ENCODE data around the gene ATG10. TPM values are rescaled to one million over a fixed set of nuclear protein-coding genes. Genes with fewer than 3 reads are reported as not detected.

The ATG10 gene
- total RNA-seq, 2 experiments from 2014 or later = 7.1 to 9.1 TPM

DNA sequence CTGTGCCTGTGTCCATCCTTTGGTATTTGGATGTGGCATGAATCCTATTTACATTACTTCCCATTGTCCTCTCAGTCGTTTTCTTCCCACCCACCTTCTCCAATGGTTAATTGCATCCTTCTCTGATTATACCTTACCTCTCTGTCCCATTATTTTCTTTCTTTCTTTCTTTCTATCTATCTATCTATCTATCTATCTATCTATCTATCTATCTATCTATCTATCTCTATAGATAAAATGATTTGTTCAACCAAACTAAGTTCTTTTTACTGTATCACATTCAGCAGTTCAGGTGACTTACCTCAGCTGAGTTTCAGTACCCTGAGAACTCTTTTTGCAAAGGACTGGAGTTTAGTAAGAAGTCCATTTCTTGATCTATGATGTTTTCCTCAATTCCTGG is 225.7 kb downstream of the ATG10 start:
- CTCF ChIA-PET = no interaction called here
- POLR2A ChIA-PET = no interaction called here

DNA sequence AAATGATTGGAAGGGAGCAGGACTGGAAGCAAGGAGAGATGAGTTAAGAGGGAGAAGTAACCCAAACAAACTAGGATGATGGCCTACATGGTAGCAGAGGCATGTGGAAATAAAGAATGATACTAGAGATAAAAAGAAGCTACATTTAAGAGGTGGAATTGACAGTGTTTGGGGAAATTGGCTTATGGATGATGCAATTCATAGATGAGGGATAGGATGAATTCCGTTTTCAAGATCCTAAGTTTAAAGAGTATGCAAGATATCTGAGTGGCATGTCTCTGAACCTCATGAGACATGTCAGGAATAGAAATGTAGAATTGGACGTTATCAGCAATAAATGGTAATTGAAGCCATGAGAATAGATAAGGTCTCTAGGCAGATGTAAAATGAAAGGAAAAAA is 232.7 kb downstream of the ATG10 start:
- ChIA-PET POLR2A (no interaction called here), CTCF (no interaction called here)

DNA sequence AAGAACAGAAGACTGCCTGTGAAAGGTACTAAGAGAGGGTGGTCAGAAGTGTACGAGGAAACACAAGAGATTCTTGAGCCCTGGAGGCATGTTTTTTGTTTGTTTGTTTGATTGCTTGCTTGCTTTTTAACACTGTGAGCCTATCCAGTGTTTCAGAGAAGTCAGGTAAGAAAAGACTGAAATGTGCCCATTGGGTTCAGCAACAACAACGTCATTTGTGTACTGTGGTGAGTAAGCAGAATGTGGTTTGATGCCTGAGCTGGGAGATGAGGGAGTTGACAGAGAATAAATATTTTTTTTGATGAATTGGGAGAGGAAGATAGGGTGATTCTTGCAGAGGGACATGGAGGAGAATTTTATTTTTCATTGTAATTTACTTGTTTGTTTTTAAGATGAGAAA is 233.2 kb downstream of the ATG10 start:
- ChIA-PET CTCF (no interaction called here), POLR2A (no interaction called here)

DNA sequence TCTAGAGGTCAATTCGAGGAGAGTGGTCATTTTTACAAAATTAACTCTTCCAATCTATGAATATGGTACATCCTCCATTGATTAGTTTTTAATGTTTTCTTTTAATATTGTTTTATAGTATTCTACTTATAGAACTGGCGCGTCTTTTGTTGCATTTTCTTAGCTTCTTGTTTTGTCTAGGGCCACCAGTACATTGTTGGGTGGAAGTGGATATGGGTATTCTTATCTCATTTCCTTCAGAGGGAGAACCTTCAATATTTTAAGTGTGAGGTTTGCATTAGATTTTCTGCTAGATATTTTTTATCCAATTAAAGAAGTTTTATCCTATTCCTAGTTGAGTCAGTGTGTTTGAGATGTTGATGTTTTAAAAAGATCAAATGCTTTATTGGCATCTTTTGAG is 236.5 kb downstream of the ATG10 start:
- ChIA-PET POLR2A (no interaction called here), CTCF (no interaction called here)

DNA sequence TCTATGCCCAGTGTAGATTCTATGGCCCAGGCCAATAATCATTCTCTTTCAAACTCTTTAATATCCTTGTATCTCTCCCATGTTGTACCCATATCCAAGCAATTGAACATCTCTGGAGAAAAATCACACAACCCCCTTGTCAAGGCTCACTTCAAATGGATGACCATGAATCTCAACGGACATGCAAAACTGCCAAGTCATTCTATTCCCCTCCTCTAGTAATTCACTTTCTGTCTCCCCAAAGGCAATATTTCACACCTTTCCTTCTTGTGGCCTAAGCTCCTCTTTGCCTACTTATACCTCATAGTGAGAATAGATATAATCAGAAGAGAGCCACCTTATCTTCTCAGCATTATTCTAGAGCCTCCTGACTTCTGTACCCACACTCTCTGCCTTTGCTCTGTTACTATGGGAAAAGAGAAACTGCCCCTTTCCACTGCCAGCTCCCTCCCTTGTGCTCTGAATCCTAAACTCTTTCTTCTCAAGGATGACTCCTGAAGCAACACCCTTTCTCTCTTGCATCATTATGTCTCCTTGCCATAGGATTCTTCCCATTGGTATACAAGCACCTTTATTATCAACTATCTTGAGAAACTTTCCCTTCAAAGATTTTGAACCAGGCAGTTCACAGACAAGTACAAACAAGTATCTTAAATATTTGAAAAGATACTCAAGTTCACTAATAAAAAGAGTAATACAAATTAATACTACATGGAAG is 240.2 kb downstream of the ATG10 start:
- POLR2A ChIA-PET = no interaction called here
- CTCF ChIA-PET = no interaction called here

DNA sequence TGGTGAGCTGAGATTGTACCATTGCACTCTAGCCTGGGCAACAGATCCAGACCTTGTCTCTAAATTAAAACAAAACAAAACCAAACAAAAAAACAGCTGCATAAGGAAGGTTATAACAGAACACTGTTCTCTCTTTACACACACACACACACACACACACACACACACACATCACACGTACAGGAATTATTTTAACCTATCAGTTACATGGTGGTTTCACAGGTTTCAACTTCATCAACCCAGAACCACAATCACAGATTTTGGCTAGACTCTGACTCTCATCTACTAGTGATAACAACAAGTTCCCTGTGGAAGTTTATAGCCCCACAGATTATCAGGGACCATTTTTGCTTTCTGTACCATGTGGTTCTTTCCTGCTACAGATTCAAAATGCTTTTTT is 246.1 kb downstream of the ATG10 start:
- ChIA-PET CTCF (no interaction called here), POLR2A (no interaction called here)

DNA sequence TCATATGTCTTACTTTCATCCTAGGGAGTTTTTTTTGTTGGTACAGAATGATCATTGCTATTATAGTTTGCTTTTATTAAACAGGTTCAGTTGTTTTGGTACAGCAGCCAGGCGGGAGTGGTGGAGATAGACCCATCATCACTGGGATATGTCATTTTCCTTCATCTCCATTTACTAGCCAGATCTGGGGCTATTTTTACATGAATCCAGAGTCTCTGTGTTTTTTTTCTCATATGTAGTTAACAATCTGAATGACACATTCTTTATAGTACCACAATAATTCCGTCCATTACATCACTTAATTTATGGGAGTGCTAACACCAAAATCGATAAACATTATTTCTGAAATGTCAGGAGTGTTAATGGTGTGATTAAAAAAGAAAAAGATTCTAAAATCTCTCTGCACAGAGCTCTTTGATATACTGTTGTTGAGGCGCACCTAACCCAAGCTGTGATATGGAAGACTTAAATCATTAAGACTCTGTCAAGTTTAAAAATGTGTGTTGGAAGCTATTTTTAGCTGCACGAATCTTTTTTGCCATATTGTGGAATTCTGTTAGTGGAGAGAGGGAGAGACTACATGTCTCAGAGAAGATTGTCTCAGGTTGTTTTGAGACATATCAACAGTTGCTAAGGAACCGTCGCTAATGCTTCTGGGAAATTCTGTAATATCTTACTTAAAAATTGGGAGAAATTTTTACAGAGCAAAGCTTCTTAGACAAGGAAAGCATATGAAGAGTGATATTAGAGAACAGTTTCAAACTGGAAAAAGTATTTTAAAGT is 246.7 kb downstream of the ATG10 start:
- CTCF ChIA-PET = no interaction called here

DNA sequence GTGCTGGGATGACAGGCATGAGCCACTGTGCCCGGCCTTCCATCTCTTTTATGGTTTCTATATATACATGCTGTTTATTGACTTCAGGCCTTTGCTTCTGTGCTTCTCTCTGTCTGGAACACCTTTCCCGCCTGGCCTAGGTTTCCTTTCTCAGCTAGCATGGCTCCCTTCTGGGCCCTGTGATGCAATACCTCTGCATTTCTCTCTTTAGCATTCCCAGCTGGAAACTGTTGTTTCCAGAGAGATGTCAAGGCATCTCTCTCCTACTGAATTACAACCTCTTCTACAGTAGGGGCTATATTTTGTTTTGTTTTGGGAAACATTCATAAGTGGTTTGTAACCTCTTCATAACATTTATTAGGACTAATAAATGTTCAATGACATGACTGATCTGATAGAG is 249.2 kb downstream of the ATG10 start:
- ChIA-PET POLR2A (no interaction called here), CTCF (interaction anchor here (0.8 kb wide), 1 partner anchor 13 kb away, joined by 3 read pairs; no protein-coding TSS in a partner anchor)

More for the DNA sequence above, 246.7 kb downstream of the ATG10 start:
- POLR2A ChIA-PET = no interaction called here

DNA sequence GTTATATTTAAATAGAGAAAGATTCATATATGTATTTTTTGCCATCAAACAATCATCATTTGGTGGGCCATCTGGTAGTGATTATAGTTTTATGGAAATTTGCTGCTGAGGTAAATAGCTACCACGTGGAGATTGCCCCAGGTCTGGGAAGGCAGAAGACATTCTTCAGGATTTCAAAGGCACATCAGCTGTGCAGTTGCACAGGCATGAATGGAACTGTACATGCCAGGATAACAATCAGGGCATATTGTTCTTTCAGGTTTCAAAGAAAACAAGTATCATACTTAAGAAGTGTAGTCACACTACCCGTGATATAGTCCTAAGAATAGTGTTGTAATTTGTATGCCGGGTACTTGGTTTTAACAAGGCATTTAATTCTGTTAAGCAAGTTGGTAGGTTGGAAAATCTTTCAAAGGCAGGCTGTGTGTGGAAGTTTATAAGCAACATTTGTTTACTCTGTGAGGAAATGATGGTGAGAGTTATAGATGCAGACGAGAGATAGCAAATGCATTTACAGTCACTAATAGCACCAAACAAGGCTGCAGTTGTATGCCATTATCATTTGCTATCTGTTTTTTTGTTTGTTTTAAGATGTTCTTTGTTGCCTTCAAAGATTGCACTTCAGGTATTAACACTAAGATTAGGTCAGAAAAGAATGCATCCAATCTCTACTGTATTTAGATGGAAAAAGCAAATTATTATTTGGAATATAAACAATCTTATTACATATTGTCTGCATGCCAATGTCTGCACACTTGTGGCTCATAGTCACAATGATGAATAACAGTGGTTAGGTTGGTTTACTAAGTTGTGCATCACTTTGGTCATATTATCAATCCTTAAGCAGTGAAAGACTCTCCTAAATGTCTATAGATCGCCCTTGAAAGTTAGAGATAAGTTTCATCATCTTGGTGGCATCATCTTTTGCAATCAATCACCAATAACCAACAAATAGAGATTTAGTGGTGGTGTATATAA is 251.1 kb downstream of the ATG10 start:
- CTCF ChIA-PET = no interaction called here

DNA sequence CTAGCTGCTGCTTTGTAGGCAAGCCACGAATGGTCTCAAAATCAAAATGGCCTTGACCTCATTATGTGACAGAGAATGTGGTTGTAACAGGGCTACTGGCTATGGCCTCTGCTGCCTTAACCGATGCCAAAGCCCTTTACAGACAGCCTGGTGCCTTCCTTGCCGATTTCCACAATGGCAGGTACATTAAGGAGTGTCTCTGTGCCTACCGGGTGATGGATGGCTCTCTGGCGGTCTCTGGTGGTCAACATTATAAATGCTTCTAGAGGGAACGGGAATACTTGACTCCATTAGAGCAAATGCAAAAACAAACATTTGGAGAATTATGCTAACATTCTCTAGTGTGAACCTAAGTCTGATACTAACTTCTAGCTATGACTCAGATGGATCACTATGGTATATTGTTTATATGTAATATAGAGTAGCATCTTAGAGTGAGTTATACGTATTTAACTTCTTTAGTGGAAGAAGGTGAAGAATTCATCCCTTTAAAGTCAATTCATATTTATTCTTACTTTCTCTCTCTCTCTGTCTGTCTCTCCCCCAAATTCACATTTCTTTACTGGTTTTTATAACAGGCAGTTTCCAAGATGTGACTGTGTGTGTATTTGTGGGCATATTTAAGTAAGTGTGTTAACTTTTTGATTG is 253.8 kb downstream of the ATG10 start:
- ChIA-PET POLR2A (no interaction called here), CTCF (no interaction called here)

More for the DNA sequence above, 251.1 kb downstream of the ATG10 start:
- POLR2A ChIA-PET = no interaction called here

DNA sequence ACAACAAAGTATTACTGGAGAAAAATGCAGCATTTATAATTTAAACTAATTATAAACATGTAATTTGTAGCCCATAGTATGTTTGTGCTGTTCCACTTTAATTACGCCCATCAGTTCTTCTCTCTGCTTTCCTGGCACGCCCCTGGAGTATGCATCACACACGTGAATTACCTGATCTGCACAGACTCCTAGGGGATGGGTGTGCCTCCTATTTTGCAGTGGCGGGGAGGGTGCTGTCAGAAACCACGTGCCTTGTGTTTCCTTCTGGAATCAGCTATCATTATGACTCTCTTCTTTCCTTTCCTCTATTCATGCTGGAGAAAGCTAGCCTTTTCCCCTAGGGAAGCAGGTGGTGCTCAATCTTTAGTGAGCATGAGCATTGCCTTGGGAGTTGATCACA is 263.1 kb downstream of the ATG10 start:
- CTCF ChIA-PET = interaction anchor here (1.0 kb wide), 1 partner anchor 14 kb away, joined by 3 read pairs; no protein-coding TSS in a partner anchor

DNA sequence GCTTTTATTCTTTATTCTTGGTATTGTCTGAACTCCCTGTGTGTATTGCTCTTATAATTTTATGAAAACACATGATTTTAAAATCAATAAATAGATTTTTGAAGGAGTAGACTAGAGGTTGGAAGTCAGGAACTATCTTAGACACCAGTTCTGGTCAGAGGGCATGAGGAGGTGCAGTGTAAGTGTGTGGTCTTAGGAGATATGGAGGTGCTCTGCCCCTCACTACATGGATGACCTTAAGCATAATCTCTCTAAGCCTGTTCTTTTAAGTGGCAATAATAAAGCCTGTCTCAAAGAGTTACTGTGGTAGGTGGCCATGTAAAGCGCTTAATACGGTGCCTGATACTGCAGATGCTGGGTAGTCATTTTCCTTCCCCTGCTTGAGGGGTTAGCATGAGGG is 272.3 kb downstream of the ATG10 start:
- ChIA-PET CTCF (no interaction called here), POLR2A (no interaction called here)

More for the DNA sequence above, 263.1 kb downstream of the ATG10 start:
- POLR2A ChIA-PET = no interaction called here

DNA sequence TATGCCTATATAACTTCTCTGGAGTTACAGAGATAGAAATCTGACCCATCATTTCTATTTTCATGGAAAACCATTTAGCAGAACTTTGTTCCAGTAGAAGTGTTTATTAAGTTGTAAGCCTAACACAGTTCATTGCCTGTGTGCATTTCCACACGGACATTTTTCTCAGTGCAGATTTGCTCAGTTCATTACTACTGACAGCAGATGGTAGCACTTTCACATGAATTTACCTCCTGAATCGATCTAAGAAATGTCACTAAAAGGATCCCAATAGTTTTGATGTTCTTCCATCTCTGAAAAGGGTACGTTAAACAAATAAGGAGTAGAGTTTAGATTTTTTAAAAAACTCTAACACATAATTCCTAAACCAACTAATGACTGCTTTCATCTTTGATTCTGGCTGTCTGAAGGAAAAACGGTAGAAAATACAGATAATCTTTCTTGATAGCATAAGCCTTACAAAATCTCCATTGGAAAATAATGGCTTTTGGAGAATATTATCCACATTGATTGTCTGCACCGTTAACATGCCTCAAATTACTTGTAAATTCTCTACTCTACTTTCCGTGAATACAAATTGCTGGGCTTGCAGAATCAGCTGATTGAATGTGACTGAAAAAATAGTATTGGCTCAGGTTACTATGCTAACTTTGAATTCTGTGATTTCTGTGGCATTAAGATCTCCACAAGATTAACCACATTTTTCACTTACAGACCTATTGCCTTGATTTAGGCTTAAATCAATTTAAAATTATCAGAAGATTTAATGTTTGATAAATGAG is 273.2 kb downstream of the ATG10 start:
- ChIA-PET CTCF (no interaction called here), POLR2A (no interaction called here)

DNA sequence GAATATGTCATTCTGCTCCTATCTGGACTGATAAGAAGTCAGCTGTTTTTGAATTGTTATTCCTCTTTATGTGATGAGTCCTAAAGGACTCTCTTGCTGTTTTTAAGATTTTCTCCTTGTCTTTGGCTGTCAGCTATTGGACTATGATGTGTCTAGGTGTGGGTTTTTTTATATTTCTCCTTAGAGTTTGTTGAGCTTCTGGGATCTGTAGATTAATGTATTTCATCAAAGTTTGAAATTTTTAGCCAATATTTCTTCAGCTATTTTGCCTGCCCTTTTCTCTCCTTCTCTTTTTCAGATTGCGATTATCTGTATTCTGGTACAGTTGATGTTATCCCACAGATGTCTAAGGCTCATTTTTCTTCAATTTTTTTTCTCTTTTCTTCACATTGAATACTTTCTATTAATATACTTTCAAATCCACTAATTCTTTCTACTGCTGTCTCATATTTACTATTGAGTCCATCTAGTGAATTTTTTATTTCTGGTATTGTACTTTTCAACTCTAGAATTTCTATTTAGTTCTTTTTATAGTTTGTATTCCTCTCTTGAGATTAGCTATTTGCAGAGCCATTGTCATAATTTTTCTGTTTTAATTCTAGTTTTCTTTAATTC is 275.2 kb downstream of the ATG10 start:
- POLR2A ChIA-PET = no interaction called here
- CTCF ChIA-PET = no interaction called here

DNA sequence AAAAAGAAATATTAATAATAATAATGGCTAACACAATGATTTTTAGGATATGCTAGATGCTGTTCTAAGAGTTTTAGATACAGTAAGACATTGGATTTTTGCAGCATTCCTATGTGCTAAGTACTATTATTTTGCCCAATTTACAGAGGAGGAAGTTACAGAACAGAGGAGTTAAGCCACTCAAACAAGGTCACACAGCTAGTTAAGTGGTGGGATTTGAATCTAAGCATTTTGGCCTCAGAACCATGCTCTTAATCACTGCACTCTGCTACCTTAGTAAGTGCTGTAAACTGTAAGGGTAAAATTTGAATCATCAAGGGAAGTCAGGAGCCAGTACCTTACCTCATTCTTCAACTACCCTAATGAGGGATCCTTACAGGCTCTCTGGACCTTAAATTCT is 280.9 kb downstream of the ATG10 start:
- ChIA-PET POLR2A (no interaction called here), CTCF (no interaction called here)

DNA sequence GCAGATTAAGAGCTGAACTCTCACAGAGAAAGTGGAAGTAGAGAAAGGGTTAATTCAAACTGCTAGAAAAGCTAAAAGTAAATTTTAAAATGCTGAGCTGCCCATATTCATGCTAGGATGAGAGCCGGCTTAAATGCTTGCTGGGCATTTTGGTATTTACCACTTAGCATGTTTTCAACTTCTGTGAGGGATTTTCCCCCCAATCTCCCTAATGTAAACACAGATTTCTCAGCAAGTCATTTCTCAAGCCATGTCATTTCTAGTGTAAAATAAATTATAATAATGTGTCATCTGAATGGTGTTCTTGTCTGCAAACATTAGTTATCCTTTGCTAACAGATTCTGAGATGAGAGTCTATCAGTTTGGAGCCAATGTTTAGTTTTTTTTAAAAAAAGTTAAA is 284.0 kb downstream of the ATG10 start:
- ChIA-PET POLR2A (no interaction called here), CTCF (no interaction called here)

DNA sequence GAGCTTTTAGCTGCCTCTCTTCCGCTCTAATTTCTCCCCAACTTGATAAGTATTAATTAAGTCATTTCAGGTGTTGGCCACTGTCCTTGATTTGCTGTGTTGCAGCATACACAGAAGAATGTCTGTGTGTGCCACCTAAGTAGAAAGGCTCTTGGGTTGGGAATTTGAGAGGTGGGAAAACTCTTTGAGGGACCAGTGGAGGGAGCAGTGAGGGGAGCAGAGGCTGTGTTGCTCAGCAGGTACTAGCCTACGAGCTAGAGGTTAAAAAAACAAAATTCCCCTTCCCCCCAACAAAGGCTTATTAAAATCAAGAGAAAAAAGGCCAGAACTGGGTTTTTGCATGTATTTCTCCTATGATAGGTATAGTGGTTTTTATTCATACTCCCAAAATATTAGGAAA is 285.4 kb downstream of the ATG10 start:
- ChIA-PET CTCF (no interaction called here), POLR2A (interaction anchor here (1.0 kb wide), 1 partner anchor 21 kb away, joined by 6 read pairs; the partner anchor contains the start of gene RPS23)

DNA sequence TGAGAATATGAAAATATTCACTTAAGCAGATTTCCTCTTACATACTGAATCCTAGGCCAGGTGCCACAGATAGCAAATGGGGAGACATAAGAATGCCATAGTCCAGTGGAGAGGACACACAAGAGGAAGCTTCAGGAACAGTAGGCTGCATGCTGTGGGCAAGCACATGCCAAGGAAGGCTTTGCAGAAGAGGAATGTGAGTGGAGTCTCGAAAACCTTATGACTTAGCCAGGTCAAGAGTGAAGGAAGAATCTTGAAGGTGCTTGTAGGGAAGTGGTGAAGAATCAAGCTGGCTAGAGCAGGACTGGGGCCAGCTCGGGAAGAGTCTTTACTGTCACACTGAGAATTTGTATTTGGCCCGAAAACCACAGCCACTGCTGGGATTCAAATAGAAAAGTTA is 285.9 kb downstream of the ATG10 start:
- CTCF ChIA-PET = no interaction called here
- POLR2A ChIA-PET = interaction anchor here (1.0 kb wide), 1 partner anchor 21 kb away, joined by 6 read pairs; the partner anchor contains the start of gene RPS23
